K562 (cell line): ENCODE measurements around the gene MYCBP. TPM values are rescaled to one million over a fixed set of nuclear protein-coding genes. Genes with fewer than 3 reads are reported as not detected.

Source experiments
- ATAC-seq: fragments of 200-7000 bp; cut with Tn5 transposase; 3 replicates; pipeline ENCODE4 v1.9.1; 2020; ENCODE audit warnings: moderate library complexity
- BruUV-seq: library from RNA; stranded (reverse); fragments of 400-500 nt; replicated peaks from 2 replicates; lab custom pipeline; 2021; lab: Mats Ljungman, UMichigan
- CTCF ChIA-PET: fragments of 300-600 bp; formaldehyde crosslinking; extraction: SDS; loops from one replicate; lab custom pipeline; 2021; ENCODE audit warnings: low intra/inter-chr PET ratio; lab: Yijun Ruan, JAX
- POLR2A ChIA-PET: fragments of 300-600, 350-650 bp; sonication (Branson Sonifier 250); formaldehyde crosslinking; extraction: SDS; loops from one replicate; lab custom pipeline; 2021; ENCODE audit warnings: antibody characterized with exemption, inconsistent platforms; lab: Yijun Ruan, JAX
- DNase-seq, 4 experiments: peaks; one replicate each; pipeline versions ENCODE4 v3.0.0 to v3.0.0-alpha.2; 2011 to 2018; ENCODE audit warnings: low spot score in 3 of 4, mixed read lengths in 3 of 4; ENCODE audit errors: extremely low read depth in 1 of 4
- FAIRE-seq: peaks from 2 replicates; lab custom pipeline; 2011; peaks lifted over from hg19 to GRCh38; lab: Jason Lieb, UNC
- H2AFZ ChIP-seq: 2 replicates; pipeline ENCODE4 v1.6.0; 2011; ENCODE audit warnings: low read depth, low read length, control low read depth, inconsistent platforms
- H3K27ac ChIP-seq: fragments of 200-600 bp; 3 replicates; pipeline ENCODE4 v1.8.0; 2011; ENCODE audit warnings: low read depth, mild to moderate bottlenecking, control low read depth, inconsistent platforms, low read length, moderate library complexity, mixed read lengths; ENCODE audit errors: extremely low read depth
- H3K27me3 ChIP-seq, 2 experiments: fragments of 300-600 bp in 1 of 2; 2 replicates in 1 of 2; 3 replicates in 1 of 2; pipeline versions ENCODE4 v1.6.0 to v1.8.0; 2011; ENCODE audit warnings: inconsistent platforms in 2 of 2, low read length in 2 of 2, mild to moderate bottlenecking in 1 of 2, mixed read lengths in 1 of 2, moderate library complexity in 1 of 2; ENCODE audit not compliant: control insufficient read depth in 2 of 2, insufficient read depth in 2 of 2
- H3K36me3 ChIP-seq: fragments of 300-600 bp; 3 replicates; pipeline ENCODE4 v1.8.0; 2011; ENCODE audit warnings: mild to moderate bottlenecking, low read length, inconsistent platforms; ENCODE audit not compliant: control insufficient read depth, insufficient read depth
- H3K4me1 ChIP-seq, 2 experiments: fragments of 200-600 bp in 1 of 2; replicated peaks in 1 of 2; 2 replicates in 1 of 2; 3 replicates in 1 of 2; pipeline versions ENCODE4 v1.5.1 to v1.8.0; 2011; ENCODE audit warnings: inconsistent platforms in 2 of 2, low read length in 2 of 2, mild to moderate bottlenecking in 1 of 2, mixed read lengths in 1 of 2, moderate library complexity in 1 of 2; ENCODE audit not compliant: control insufficient read depth in 2 of 2, insufficient read depth in 2 of 2
- H3K4me2 ChIP-seq: 2 replicates; pipeline ENCODE4 v1.6.1; 2011; ENCODE audit warnings: low read length, control low read depth, inconsistent platforms, mixed read lengths; ENCODE audit not compliant: insufficient read depth
- H3K4me3 ChIP-seq: fragments of 200-600 bp; sonication (generic), shearing (Covaris generic); 2 replicates; pipeline ENCODE4 v1.5.1; 2016; ENCODE audit warnings: control low read depth, inconsistent platforms
- H3K79me2 ChIP-seq: fragments of 200-600 bp; 3 replicates; pipeline ENCODE4 v1.8.0; 2011; ENCODE audit warnings: low read length, inconsistent platforms; ENCODE audit not compliant: control insufficient read depth, insufficient read depth
- H3K9ac ChIP-seq, 2 experiments: 2 replicates each; pipeline versions ENCODE4 v1.6.0 to v1.6.1; 2011; ENCODE audit warnings: low read depth in 2 of 2, low read length in 2 of 2, control low read depth in 1 of 2, inconsistent platforms in 1 of 2, mild to moderate bottlenecking in 1 of 2, mixed read lengths in 1 of 2; ENCODE audit not compliant: insufficient read depth in 1 of 2
- H3K9me1 ChIP-seq: one replicate; pipeline ENCODE4 v1.6.0; 2011; ENCODE audit warnings: inconsistent platforms, mild to moderate bottlenecking, low read length, moderate library complexity; ENCODE audit not compliant: control insufficient read depth, insufficient read depth
- H3K9me3 ChIP-seq: replicated peaks from 2 replicates; pipeline ENCODE4 v1.5.1; 2011; ENCODE audit warnings: low read depth, low read length, inconsistent platforms; ENCODE audit not compliant: control insufficient read depth, insufficient read depth
- H4K20me1 ChIP-seq: replicated peaks from 2 replicates; pipeline ENCODE4 v1.6.1; 2011; ENCODE audit warnings: low read length, inconsistent platforms, mixed read lengths; ENCODE audit not compliant: control insufficient read depth, insufficient read depth
- ETV6 ChIP-seq, 3 experiments: fragments of 150-350 bp in 1 of 3; sonication (generic) in 1 of 3; formaldehyde crosslinking in 1 of 3; IDR thresholded peaks; 2 replicates each; pipeline versions ENCODE4 v1.6.1 to v1.8.0; 2014 to 2022; ENCODE audit warnings: borderline replicate concordance in 2 of 3, low read depth in 2 of 3, antibody characterized with exemption in 1 of 3, low read length in 1 of 3, mild to moderate bottlenecking in 1 of 3, missing genetic modification reagents in 1 of 3
- MAFK ChIP-seq: IDR thresholded peaks from 2 replicates; pipeline ENCODE4 v1.6.1; 2011; ENCODE audit warnings: low read length, improper control_type of control experiment
- MCM7 ChIP-seq, 2 experiments: fragments of 450-650 bp; IDR thresholded peaks; 2 replicates each; pipeline ENCODE4 v1.6.1; 2016 to 2018
- SRSF3 ChIP-seq: fragments of 200-400 bp; formaldehyde crosslinking; IDR thresholded peaks from 2 replicates; pipeline ENCODE4 v1.6.1; 2016; ENCODE audit warnings: mild to moderate bottlenecking, low read length, moderate library complexity; ENCODE audit not compliant: insufficient read depth
- ZBED1 ChIP-seq: IDR thresholded peaks from 2 replicates; pipeline ENCODE4 v1.6.1; 2014
- ZNF311 ChIP-seq: fragments of 250-450 bp; sonication (Bioruptor Pico); IDR thresholded peaks from 2 replicates; pipeline ENCODE4 v1.4.0; 2020; ENCODE audit warnings: mild to moderate bottlenecking, moderate library complexity
- ZNF561 ChIP-seq: fragments of 450-650 bp; formaldehyde crosslinking; conservative IDR thresholded peaks from 2 replicates; pipeline ENCODE4 v1.4.0; 2020; ENCODE audit warnings: mild to moderate bottlenecking, moderate library complexity
- WGBS: fragments of 100-300 bp; shearing (Covaris generic); methylation state at CpG from one replicate; pipeline ENCODE4 v1.1.6; 2016; ENCODE audit warnings: low coverage, mixed read lengths; ENCODE audit not compliant: insufficient coverage; ENCODE audit errors: missing lambda C conversion rate; 5-methylcytosine and 5-hydroxymethylcytosine counted together
- in situ Hi-C: fragments of 300-500 bp; cut with MboI; formaldehyde crosslinking; loops from 4 replicates; pipeline ENCODE4 v1.15.0; 2018; ENCODE audit warnings: inconsistent platforms, mixed read lengths
- intact Hi-C: fragments of 100-400 bp; cut with micrococcal nuclease; formaldehyde crosslinking; loops from 2 replicates; pipeline ENCODE4 v1.14.2; 2022
- polyA plus RNA-seq, 8 experiments: library from polyadenylated mRNA; depleted of rRNA in 4 of 8; stranded (reverse) in 5 of 8; unstranded in 3 of 8; fragments of >200 nt; fragmentation: Nextera tagmentation in 2 of 8; fragmentation: Illumina TruSeq in 1 of 8; extraction: Ambion mirVana in 2 of 8; extraction: Trizol in 1 of 8; gene quantifications; 2 replicates each; pipeline versions ENCODE4 v1.2.1 to v1.2.3, GENCODE V29; 2011 to 2014; ENCODE audit warnings: inconsistent platforms in 1 of 8, missing spikeins in 1 of 8
- total RNA-seq, 7 experiments: library from RNA; depleted of rRNA in 6 of 7; stranded (reverse); fragments of >200 nt in 6 of 7; fragmentation: Illumina TruSeq in 2 of 7; extraction: Trizol in 2 of 7; gene quantifications; 2 replicates each; pipeline versions ENCODE4 v1.2.1 to v1.2.3, GENCODE V29; 2011 to 2021; ENCODE audit warnings: low replicate concordance in 1 of 7
- TF ChIP-seq, protein P1 (sequence below): fragments of 250-450 bp; sonication (Bioruptor Pico); IDR thresholded peaks from 2 replicates; pipeline ENCODE4 v1.4.0; 2020; ENCODE audit warnings: mild to moderate bottlenecking
- TF ChIP-seq, protein P2 (sequence below), 2 experiments: fragments of 150-350 bp in 1 of 2; IDR thresholded peaks; 2 replicates each; pipeline ENCODE4 v1.6.1; 2012 to 2016; ENCODE audit warnings: low read depth in 2 of 2, low read length in 2 of 2, mild to moderate bottlenecking in 1 of 2, moderate library complexity in 1 of 2

MYCBP gene
- total and polyA plus RNA-seq, 9 of the 15 experiments (the other 6 are each of a cell fraction or from before 2014, with no cell fraction given): 32.3 to 253 (median 72.9) TPM

DNA sequence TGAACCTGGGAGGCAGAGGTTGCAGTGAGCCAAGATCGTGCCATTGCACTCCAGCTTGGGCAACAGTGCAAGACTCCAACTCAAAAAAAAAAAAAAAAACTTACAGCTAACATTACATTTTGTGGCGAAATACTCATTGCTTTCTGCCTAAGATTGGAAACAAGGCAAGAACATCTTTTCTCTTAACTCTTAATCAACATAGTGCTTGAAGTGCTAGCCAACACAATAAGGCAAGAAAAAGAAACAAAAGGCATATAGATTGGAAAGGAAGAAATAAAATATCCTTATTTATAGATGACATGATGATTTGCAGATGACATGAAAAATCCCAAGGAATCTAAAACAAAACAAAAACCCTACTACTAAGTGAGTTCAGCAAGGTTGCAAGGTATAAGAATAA, 32.8 kb upstream of the MYCBP start (continued):
- no peak for TF ChIP-seq ETV6 (IDR thresholded peaks at IDR 0.05; ENCODE audit: borderline replicate concordance in 1 of 2, low read depth in 2 of 2, low read length in 1 of 2)
- TF ChIP-seq ETV6 (CRISPR knock-in tag; IDR thresholded peaks at IDR 0.05; ENCODE audit: borderline replicate concordance): no peak
- TF ChIP-seq, all 486 proteins: peak for 10

DNA sequence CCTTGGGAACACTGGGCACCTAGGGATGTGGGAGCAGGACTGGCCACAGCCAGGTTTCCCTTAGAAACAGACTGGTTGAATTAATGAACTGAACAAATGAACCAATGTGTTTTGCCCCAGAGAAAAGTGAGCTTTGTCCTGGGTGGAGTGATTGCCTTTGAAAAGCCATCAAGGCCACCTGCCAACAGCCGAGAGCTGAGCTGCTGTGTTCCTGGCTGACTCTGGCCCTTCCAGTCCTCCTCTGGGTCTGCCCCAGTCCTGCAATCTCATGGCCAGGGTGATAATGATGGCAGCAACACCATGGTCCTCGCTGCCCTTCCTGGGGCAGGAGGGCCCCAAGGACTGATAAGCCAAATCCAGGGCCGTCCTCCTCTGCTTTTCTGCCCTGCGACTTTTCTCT, 26.4 kb upstream of the MYCBP start:
- Histone ChIP-seq H3K27me3 (no peaks in the 10 kb centered on the region), H3K9me1 (no peaks in the 10 kb centered on the region), H3K36me3 (no peaks in the 10 kb centered on the region), H3K9me3 (no peaks in the 10 kb centered on the region), H3K4me1 (no peaks in the 10 kb centered on the region), H2AFZ (no peak overlapping the region), H3K4me2 (no peak overlapping the region), H3K9ac (no peak overlapping the region), H3K27ac (no peak overlapping the region), H3K4me3 (no peak overlapping the region), H4K20me1 (no peaks in the 10 kb centered on the region), H3K79me2 (no peaks in the 10 kb centered on the region)
- in situ Hi-C loops: no loop called here
- DNase-seq (no peak), FAIRE-seq (no peak), ATAC-seq (no peak)
- CTCF ChIA-PET: no interaction called here
- intact Hi-C loops: no loop called here
- POLR2A ChIA-PET: no interaction called here
- TF ChIP-seq ZNF561 (CRISPR knock-in tag): no peak
- no peak for TF ChIP-seq MCM7 (IDR thresholded peaks at IDR 0.05)
- TF ChIP-seq ZBED1: no peak
- TF ChIP-seq, protein P1, sequence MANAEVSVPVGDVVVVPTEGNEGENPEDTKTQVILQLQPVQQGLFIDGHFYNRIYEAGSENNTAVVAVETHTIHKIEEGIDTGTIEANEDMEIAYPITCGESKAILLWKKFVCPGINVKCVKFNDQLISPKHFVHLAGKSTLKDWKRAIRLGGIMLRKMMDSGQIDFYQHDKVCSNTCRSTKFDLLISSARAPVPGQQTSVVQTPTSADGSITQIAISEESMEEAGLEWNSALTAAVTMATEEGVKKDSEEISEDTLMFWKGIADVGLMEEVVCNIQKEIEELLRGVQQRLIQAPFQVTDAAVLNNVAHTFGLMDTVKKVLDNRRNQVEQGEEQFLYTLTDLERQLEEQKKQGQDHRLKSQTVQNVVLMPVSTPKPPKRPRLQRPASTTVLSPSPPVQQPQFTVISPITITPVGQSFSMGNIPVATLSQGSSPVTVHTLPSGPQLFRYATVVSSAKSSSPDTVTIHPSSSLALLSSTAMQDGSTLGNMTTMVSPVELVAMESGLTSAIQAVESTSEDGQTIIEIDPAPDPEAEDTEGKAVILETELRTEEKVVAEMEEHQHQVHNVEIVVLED: no peak
- TF ChIP-seq MAFK: no peak
- no peak for TF ChIP-seq SRSF3
- TF ChIP-seq ZNF311 (CRISPR knock-in tag): no peak
- TF ChIP-seq, protein P2, sequence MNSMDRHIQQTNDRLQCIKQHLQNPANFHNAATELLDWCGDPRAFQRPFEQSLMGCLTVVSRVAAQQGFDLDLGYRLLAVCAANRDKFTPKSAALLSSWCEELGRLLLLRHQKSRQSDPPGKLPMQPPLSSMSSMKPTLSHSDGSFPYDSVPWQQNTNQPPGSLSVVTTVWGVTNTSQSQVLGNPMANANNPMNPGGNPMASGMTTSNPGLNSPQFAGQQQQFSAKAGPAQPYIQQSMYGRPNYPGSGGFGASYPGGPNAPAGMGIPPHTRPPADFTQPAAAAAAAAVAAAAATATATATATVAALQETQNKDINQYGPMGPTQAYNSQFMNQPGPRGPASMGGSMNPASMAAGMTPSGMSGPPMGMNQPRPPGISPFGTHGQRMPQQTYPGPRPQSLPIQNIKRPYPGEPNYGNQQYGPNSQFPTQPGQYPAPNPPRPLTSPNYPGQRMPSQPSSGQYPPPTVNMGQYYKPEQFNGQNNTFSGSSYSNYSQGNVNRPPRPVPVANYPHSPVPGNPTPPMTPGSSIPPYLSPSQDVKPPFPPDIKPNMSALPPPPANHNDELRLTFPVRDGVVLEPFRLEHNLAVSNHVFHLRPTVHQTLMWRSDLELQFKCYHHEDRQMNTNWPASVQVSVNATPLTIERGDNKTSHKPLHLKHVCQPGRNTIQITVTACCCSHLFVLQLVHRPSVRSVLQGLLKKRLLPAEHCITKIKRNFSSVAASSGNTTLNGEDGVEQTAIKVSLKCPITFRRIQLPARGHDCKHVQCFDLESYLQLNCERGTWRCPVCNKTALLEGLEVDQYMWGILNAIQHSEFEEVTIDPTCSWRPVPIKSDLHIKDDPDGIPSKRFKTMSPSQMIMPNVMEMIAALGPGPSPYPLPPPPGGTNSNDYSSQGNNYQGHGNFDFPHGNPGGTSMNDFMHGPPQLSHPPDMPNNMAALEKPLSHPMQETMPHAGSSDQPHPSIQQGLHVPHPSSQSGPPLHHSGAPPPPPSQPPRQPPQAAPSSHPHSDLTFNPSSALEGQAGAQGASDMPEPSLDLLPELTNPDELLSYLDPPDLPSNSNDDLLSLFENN (IDR thresholded peaks at IDR 0.05; ENCODE audit: low read depth in 2 of 2, low read length in 2 of 2): no peak
- BruUV-seq: no TSS peak
- WGBS: 21% methylated on average over 4 of the region's 4 CpGs
